DMS53 (cell line): ENCODE measurements around the gene IL10.

Experiments
- DNase-seq: peaks from one replicate; lab custom pipeline; 2025; lab: John Stamatoyannopoulos, UW

IL10 gene

DNA sequence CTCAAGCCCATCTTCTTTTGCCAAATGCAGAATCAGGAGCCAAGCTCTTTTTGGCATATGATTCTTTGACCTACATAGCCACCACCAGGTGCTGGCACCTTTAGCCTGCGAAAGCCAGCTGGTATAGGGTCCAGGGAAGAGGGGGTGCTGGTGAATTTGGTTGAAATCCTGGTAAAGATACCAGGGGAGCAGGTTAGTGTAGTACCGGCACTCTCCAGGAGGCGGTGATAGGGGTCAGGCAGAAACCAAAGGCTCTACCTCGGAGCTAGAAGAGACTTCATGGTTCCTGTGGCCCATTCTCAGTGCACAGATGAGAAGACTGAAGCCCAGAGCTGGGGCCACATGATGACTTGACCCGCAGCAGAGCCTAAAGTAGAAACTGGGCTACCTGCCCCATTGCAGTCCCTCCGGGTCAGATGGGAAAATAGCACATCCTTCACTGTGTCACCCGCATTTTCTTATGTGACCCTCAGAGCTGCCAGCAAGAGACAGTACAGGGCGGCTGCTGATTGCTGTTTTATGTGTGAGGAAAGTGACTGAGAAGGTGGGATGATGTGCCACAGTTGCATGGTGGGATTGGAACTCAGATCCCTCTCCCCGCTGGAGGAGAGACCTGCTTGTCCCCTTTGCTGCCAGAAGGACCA is 37.7 kb downstream of the IL10 start:
- DNase-seq = peak; percentile 72

DNA sequence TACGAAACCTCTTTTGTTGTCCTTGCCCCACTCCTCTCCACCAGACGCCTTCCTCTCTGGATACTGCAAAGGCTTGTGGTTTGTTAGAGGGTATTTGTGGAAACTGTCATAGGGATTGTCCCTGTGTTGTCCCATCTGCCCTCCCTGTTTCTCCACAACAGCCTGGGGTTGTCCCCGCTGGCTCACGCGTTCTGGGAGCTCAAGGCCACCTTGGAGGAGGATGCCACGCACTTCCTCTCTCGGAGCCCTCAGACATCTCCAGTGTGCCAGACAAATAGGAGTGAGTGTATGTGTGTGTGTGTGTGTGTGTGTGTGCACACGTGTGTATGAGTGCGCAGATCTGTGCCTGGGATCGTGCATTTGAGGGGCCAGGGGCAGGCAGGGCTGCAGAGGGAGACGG is 39.3 kb downstream of the IL10 start:
- no peak for DNase-seq

DNA sequence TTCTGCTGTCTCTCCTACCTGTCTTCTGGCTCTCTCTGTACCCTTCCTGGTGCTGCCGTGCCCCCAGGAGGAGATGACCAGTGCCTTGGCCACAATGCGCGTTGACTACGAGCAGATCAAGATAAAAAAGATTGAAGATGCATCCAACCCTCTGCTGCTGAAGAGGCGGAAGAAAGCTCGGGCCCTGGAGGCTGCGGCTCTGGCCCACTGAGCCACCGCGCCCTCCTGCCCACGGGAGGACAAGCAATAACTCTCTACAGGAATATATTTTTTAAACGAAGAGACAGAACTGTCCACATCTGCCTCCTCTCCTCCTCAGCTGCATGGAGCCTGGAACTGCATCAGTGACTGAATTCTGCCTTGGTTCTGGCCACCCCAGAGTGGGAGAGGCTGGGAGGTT is 39.8 kb downstream of the IL10 start:
- DNase-seq = no peak

DNA sequence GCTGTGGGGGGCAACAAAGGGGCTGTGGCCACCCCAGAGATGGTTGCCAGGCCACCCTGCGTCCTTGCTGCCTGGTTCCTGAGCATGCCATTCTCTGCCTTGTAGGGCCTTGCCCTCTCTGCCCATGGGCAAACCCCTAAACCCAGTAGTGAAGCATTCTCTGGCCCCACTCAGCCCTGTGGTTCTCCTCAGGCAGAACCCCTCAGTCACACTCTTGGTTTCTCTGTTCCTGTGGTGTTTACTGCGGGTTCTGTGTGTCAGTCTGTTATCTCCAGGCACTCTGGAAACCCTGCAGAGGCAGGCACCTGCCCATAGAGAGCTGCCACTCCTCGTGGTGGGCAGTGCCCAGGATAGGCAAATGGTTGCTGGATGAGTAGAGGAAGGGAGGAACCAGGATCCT is 42.8 kb downstream of the IL10 start:
- DNase-seq = no peak

DNA sequence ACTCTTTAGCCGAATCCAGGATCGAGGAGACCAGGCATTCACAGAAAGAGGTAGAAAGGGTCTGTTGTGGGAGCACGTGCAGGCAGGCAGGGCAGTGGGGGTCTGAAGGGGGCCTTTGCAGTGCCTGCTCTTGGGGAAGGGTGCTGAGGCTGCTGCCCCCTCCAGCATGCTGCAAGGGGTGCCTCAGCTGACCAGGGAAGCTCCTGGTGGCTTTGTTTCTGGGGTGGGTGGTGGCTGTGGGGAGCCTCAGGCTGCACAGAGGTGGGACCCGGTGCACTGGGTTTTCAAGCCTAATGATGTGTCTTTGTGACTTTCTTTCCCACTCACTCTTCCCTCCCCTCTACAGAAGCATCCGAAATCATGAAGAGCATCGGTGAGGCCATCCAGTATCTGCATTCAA is 43.2 kb downstream of the IL10 start:
- no peak for DNase-seq

DNA sequence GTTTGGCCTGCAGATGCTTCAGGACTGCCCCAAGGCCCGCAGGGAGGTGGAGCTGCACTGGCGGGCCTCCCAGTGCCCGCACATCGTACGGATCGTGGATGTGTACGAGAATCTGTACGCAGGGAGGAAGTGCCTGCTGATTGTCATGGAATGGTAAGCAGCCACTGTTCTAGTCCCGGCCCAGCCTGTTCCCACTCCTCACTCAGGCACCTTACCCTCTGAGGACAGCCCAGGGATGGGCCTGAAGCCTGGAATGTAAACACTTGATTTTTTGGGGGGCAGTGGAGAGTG is 43.7 kb downstream of the IL10 start:
- no peak for DNase-seq

DNA sequence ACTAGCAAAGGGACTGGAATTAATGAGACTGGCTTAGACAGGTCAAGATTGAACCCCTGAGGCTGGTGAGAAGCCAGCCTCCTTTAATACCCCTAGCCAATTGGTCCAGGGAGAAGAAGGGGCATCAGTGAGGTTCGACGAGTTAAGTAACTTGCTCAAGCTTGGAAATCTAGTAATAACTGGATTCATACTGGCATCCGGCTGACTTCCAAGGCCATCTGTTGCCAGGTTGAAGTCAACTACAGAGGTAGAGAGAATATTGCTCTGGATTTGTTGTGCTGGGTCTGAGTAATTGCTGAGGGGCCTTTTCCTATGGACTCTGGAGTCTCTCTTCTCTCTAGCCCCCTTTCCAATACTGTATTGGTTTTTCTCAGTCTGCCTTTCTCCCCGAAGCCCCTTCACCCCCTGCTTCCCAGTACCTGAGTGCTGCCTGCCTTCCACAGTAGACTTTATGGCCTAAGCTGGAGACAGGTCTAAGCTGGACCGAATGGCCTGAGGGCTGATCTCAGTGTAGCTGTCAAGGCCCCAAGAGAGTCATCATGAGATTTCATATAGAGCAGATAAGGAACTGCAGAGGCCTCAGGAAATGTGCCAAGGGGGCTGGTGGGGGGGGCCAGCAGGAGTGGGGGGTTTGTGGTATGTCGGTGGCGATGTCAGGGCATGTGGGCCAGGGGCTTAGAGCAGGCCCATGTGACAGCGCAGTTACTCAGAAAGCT is 44.2 kb downstream of the IL10 start:
- DNase-seq = no peak

DNA sequence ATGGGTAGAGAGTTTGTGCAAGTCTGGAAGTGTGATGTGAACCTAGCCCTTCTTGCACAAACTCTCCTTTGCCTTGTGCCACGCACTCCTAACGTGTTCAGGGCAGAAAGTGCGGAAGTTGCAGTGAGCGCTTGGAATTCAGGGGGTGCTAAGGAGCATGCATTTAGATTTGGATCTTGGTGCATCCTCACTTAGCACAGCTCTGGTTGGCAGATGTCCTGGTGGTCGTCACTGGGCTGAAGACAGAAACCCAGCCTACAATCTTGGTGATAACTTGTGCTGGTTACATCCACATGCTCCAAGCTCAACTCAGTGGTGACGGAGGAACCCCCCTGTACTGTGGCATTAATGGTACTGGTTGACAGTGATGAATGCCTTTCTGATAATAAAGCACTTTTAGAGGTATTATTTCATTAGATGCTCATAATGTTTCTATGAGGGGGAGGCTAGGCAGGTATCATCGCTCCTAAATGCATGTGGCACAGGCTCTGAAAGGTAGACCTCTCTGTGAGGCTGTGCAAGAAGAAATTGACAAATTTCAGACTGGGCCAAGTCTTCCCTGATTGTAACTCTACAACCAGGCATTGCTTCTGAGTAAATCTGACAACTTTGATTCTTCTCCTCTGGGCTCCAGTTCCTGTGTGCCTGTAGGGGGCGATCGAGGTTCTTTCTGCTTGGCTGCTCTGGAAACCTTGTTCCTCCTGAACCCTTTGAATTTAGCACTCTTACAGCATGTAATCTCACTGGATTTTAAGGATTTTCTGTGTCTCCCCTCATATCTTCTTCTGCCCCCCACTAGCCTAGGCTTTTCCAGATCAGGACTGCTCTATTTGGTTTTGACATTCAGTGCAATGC is 47.0 kb downstream of the IL10 start:
- peak; percentile 68 for DNase-seq

DNA sequence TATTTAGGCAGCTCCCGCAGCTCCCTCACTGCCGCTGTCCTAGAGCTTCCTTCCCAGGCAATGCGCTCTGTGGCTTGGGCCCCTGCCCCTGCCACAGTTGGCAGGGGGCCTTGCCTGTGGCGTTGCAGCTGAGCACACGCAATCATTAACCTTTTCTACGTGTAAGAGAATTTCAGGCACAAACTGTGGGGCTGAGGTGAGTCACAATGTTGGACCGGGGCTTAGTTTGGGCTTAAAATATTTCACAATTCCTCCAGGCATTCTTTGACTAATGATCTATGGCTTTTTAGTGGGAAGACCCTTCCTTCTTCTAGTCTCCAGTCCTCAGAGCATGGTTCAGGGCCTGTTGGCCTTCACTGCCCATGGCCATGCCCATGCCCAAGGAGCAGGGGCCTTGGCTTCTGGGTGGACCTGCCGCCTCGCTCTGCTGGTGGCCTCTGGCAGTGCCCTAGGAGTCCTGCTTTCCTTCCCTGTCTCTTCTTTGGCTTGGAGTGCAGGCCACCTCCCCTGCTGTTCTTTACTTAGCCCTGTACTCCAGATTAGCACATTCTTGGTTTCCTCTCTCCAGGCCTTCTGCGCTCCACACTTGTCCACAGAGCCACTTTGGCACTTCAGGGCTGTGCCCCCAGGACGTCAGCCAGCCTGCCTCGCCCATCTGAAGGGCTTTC is 48.4 kb downstream of the IL10 start:
- DNase-seq = no peak

DNA sequence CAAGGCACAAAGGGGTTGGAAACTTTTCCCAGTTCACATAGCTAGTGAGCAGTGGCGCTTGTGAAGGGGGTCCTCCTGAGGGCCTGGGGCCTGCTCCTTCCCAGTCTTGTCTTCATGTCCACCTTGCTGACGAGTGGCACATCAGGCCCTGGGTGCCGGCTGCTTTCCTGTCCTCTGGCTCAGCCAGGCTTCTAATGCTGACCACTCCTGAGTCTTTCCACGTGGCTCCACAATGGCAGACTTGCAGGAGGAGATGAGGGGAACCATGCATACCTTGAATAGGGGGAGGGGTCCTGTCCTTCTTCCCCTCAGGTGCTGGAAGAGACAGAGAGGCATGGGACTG is 48.9 kb downstream of the IL10 start:
- DNase-seq = no peak

DNA sequence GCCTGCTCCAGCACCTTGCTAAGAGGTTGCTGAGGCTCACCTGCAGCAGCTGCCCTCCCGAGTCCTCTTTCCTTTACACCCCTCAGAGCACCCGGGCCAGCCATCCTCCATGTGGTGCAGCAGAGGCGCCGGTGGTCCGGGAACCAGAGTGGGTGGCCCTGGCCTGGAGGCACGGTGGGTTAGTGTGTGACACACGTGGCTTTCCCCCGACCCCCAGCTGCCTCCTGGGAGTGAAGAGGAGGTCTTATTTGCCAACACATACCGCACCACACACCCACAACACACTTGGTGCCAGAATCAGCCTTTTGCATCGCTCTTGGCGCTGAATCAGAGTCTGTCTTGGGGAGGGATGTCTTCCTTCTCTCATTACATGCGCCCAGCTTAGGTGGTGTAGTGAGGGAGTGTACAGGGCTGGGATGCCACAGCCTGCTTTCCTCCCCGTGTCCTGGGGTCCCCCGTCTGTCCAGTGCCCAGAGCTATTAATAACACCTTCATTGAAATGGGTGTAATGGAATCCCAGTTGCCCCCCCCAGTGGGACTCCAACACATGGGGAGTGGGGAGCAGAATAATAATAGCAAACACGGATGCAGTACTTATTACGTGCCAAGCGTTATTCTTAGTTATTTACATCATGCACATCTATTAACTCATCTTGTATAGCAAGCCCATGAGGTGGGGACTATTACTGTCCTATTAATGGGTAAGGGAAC is 49.4 kb downstream of the IL10 start:
- DNase-seq = no peak

DNA sequence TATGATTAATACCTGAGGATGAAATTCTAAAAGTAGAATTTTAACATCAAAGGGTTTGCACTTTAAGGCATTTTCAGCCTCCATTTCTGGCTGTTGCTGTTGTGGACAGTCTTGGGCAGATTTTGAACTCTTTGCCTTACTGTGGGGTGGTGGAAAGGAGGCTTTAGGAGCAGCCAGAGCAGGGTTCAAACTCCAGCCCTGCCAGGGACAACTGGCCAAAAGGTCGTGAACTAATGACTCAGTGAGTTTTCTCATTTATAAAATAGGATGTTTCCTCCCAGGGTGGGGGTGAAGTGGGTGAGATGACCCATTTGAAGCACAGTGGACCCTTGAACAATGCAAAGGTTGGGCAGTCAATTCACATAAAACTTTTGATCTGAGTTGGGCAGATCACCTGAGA is 50.8 kb downstream of the IL10 start:
- no peak for DNase-seq

DNA sequence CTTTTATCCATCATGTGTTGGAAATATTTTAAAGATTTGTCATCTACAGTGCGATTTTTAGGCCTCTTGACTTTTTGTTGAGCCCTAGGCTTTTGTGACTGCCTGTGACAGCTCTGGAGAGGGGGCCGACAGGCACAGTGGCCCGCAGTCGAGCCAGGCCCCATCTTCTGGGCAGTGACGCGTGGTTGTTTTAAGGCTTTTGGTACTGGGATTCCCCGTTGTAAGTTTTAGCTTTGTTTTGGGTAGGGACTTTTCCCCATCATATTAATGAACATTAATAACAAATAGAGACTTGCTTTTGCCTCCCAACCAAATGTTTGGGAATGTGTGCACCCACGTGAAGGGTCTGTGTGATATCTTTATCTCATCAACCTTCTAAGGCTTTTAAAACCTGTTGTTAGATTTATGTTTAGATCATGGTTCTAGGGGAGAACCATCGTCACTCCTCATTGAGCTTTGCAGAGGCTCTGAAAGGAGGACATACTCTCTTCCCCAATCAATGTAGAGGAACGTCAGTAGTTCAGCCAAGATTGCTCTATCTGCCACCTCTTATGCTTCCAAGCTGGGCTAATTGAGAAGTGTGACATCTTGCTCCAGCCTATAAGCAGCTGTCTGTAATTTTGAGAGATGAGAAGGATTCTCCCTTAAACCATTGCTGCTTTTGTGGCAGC is 53.0 kb downstream of the IL10 start:
- no peak for DNase-seq

DNA sequence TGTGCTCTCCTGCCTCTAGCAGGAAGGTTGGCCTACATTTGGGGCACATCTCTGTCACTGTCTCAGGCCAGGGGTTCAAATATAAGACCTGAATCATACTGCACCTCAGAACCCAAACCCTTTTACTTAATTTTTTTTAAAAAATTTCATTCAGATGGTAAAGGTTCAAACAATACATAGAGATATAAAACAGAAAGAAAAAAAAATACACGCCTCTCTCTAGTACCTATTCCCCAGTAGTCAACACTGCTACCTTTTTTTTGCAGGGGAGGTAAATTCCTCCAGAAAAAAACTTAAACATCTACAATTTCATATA is 54.7 kb downstream of the IL10 start:
- no peak for DNase-seq
